Fibroblast of villous mesenchyme (primary cell): ENCODE measurements around the gene SOWAHA. TPM values are rescaled to one million over a fixed set of nuclear protein-coding genes. Genes with fewer than 3 reads are reported as not detected.

ENCODE experiments used
- DNase-seq: peaks from one replicate; pipeline ENCODE4 v3.0.0-alpha.2; 2010; ENCODE audit warnings: low read depth
- H3K4me3 ChIP-seq: 2 replicates; pipeline ENCODE4 v1.5.1; 2011; ENCODE audit warnings: low read depth, mild to moderate bottlenecking, low read length
- CTCF ChIP-seq: IDR thresholded peaks from 2 replicates; pipeline ENCODE4 v1.5.1; 2012; ENCODE audit warnings: low read depth, mild to moderate bottlenecking, low read length; ENCODE audit not compliant: insufficient read depth
- total RNA-seq: library from RNA; depleted of rRNA; stranded (reverse); fragments of >200 nt; gene quantifications from 2 replicates; pipeline ENCODE4 v1.2.3, GENCODE V29; 2012

SOWAHA gene
- total RNA-seq, 1 donor: under 0.01 TPM

GRCh38 chr5:132829742-132830435, 16.8 kb downstream of the SOWAHA start:
- H3K4me3 ChIP-seq: peak overlapping the region; percentile 64
- TF ChIP-seq CTCF: peak; percentile 88
- DNase-seq: peak; percentile 65

- TF ChIP-seq CTCF: no peak
- DNase-seq: peak; percentile 49
- peak within 1 kb of the TSS; percentile 64 for H3K4me3 ChIP-seq
These were observed 17.5 kb downstream of the SOWAHA start, which contains the start of gene SHROOM1 for GRCh38 chr5:132830436-132831094. Gene SHROOM1 (minus strand): TSS chr5:132830647. CDS start chr5:132826140, 4,507 bp downstream.

- no peak for DNase-seq
- no peak for TF ChIP-seq CTCF
- H3K4me3 ChIP-seq: peak overlapping the region; percentile 64
These were observed 18.2 kb downstream of the SOWAHA start for GRCh38 chr5:132831095-132831860.

- no peak for DNase-seq
- no peak for TF ChIP-seq CTCF
- H3K4me3 ChIP-seq: no peak overlapping the region
These were observed 19.5 kb downstream of the SOWAHA start for GRCh38 chr5:132832612-132833011.

- no peak for DNase-seq
- TF ChIP-seq CTCF: no peak
- no peak overlapping the region for H3K4me3 ChIP-seq
These were observed 21.0 kb downstream of the SOWAHA start for GRCh38 chr5:132834057-132834456.

- TF ChIP-seq CTCF: no peak
- no peak overlapping the region for H3K4me3 ChIP-seq
- no peak for DNase-seq
These were observed 23.8 kb downstream of the SOWAHA start for GRCh38 chr5:132836852-132837251.
